SU-DHL-6 (cell line): ENCODE results near the gene CCDC15.

ENCODE experiments used
- H2AFZ ChIP-seq: fragments of 200-600 bp; sonication (generic); 2 replicates; pipeline ENCODE4 v1.6.1; 2014; ENCODE audit warnings: low read depth, mild to moderate bottlenecking, moderate library complexity, mixed read lengths, antibody characterized with exemption, low read length; ENCODE audit not compliant: severe bottlenecking
- H3F3A ChIP-seq: fragments of 200-600 bp; shearing (Covaris generic); 2 replicates; pipeline ENCODE4 v1.6.0; 2016; ENCODE audit warnings: antibody characterized with exemption, mild to moderate bottlenecking; ENCODE audit not compliant: insufficient read depth
- H3K27ac ChIP-seq: fragments of 200-600 bp; sonication (generic); 2 replicates; pipeline ENCODE4 v1.5.1; 2016; ENCODE audit warnings: low read depth, mild to moderate bottlenecking, low read length, moderate library complexity, mixed read lengths
- H3K27me3 ChIP-seq: fragments of 200-600 bp; sonication (generic), shearing (Covaris generic); 2 replicates; pipeline ENCODE4 v1.6.0; 2014; ENCODE audit warnings: mild to moderate bottlenecking, low read length
- H3K36me3 ChIP-seq: fragments of 200-600 bp; sonication (generic); 2 replicates; pipeline ENCODE4 v1.6.1; 2014; ENCODE audit warnings: mild to moderate bottlenecking, low read length, mixed read lengths
- H3K4me2 ChIP-seq: fragments of 300-600, 200-600 bp; shearing (Covaris generic), sonication (generic); 2 replicates; pipeline ENCODE4 v1.6.0; 2014; ENCODE audit warnings: low read length, low read depth, mild to moderate bottlenecking; ENCODE audit not compliant: poor library complexity, severe bottlenecking
- H3K4me3 ChIP-seq: fragments of 200-600 bp; sonication (generic); 2 replicates; pipeline ENCODE4 v1.5.1; 2014; ENCODE audit warnings: antibody characterized with exemption, low read length, mild to moderate bottlenecking, mixed read lengths; ENCODE audit not compliant: insufficient read depth, poor library complexity, severe bottlenecking
- H3K79me2 ChIP-seq: fragments of 200-600 bp; sonication (generic); 2 replicates; pipeline ENCODE4 v1.6.1; 2014; ENCODE audit warnings: mild to moderate bottlenecking, low read length, moderate library complexity; ENCODE audit not compliant: insufficient read depth
- H3K9ac ChIP-seq: fragments of 200-600 bp; sonication (generic); 2 replicates; pipeline ENCODE4 v1.7.0; 2014; ENCODE audit warnings: mild to moderate bottlenecking, low read length
- H3K9me2 ChIP-seq: fragments of 200-600 bp; sonication (generic); replicated peaks from 2 replicates; pipeline ENCODE4 v1.6.1; 2014; ENCODE audit warnings: low read length; ENCODE audit not compliant: insufficient read depth
- H3K9me3 ChIP-seq: fragments of 200-600 bp; sonication (generic); 2 replicates; pipeline ENCODE4 v1.6.1; 2014; ENCODE audit warnings: low read length, mixed read lengths; ENCODE audit not compliant: insufficient read depth
- H4K20me1 ChIP-seq: fragments of 200-600 bp; sonication (generic); 2 replicates; pipeline ENCODE4 v1.6.1; 2014; ENCODE audit warnings: low read depth, mild to moderate bottlenecking, antibody characterized with exemption, low read length, moderate library complexity, mixed read lengths
- CTCF ChIP-seq: fragments of 200-600 bp; sonication (generic); IDR thresholded peaks from one replicate; pipeline ENCODE4 v1.5.1; 2017; ENCODE audit warnings: antibody characterized with exemption, mild to moderate bottlenecking, low read length, moderate library complexity; ENCODE audit not compliant: insufficient read depth, poor library complexity, severe bottlenecking
- EZH2phosphoT487 ChIP-seq: fragments of 200-600 bp; sonication (generic), shearing (Covaris generic); conservative IDR thresholded peaks from 2 replicates; pipeline ENCODE4 v1.6.1; 2018; ENCODE audit warnings: mild to moderate bottlenecking, antibody characterized with exemption, low read length, moderate library complexity, mixed read lengths

Gene CCDC15

GRCh38 chr11:124984512-124984854 lies 30.5 kb downstream of the CCDC15 start:
- Histone ChIP-seq H3K9ac (no peak overlapping the region), H3K36me3 (no peaks in the 10 kb centered on the region), H3F3A (no peaks in the 10 kb centered on the region), H3K79me2 (no peaks in the 10 kb centered on the region), H4K20me1 (no peaks in the 10 kb centered on the region), H3K4me3 (no peak overlapping the region), H3K9me3 (no peaks in the 10 kb centered on the region), H2AFZ (no peak overlapping the region), H3K27me3 (no peaks in the 10 kb centered on the region), H3K9me2 (no peaks in the 10 kb centered on the region), H3K4me2 (no peak overlapping the region), H3K27ac (no peak overlapping the region)
- TF ChIP-seq EZH2phosphoT487 (no peak), CTCF (no peak)

GRCh38 chr11:124987096-124987495 lies 33.1 kb downstream of the CCDC15 start:
- no peaks in the 10 kb centered on the region for H3K9me3 ChIP-seq
- H3K9ac ChIP-seq: no peak overlapping the region
- no peaks in the 10 kb centered on the region for H3K9me2 ChIP-seq
- no peak overlapping the region for H3K4me2 ChIP-seq
- H2AFZ ChIP-seq: no peak overlapping the region
- no peaks in the 10 kb centered on the region for H3K79me2 ChIP-seq
- H3K27me3 ChIP-seq: no peaks in the 10 kb centered on the region
- no peak overlapping the region for H3K4me3 ChIP-seq
- H3K36me3 ChIP-seq: no peaks in the 10 kb centered on the region
- TF ChIP-seq EZH2phosphoT487 (no peak), CTCF (no peak)
- no peak overlapping the region for H3K27ac ChIP-seq
- no peaks in the 10 kb centered on the region for H3F3A ChIP-seq
- no peaks in the 10 kb centered on the region for H4K20me1 ChIP-seq

GRCh38 chr11:124988063-124988462 lies 34.1 kb downstream of the CCDC15 start:
- H3K27ac ChIP-seq: no peak overlapping the region
- no peak overlapping the region for H3K4me3 ChIP-seq
- no peaks in the 10 kb centered on the region for H3K79me2 ChIP-seq
- no peak overlapping the region for H3K4me2 ChIP-seq
- H3K9me3 ChIP-seq: no peaks in the 10 kb centered on the region
- no peaks in the 10 kb centered on the region for H3K9me2 ChIP-seq
- H3K27me3 ChIP-seq: no peaks in the 10 kb centered on the region
- H4K20me1 ChIP-seq: no peaks in the 10 kb centered on the region
- no peaks in the 10 kb centered on the region for H3K36me3 ChIP-seq
- H2AFZ ChIP-seq: no peak overlapping the region
- H3K9ac ChIP-seq: no peak overlapping the region
- no peaks in the 10 kb centered on the region for H3F3A ChIP-seq
- no peak for TF ChIP-seq EZH2phosphoT487
- no peak for TF ChIP-seq CTCF
